Measurements from ENCODE around the gene SLIT3. TPM values are rescaled to one million over a fixed set of nuclear protein-coding genes. Genes with fewer than 3 reads are reported as not detected.
"Not testable (repeated sequence)": the region's sequence is repeated elsewhere in the genome, so short reads cannot be mapped to it uniquely, and the experiment has no call there.

SLIT3 gene
- total and polyA plus RNA-seq, 10 of the 15 experiments (the other 5 are each of a cell fraction or from before 2014, with no cell fraction given): 0.05 TPM; not detected in 9

DNA sequence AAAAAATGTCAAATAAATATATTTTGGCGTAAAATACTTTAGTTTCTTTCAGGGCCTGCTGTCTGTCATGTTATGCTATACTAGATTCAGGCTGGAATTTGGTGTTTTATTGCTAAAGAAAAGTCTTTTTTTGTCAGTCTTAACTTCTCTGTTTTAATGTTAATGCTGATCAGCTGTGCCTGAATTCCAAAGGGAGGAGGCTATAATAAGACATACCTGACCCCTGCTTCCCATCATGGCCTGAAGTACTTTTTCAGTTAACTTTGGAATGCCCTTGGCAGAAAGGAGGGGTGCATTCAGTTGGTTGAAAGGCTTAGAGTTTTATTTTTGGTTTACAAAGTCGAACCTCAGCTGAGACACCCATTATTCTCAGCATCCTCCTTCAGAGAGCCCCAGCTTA, 663.7 kb downstream of the SLIT3 start:
- H3K79me2 ChIP-seq (ENCODE audit: control insufficient read depth, insufficient read depth, low read length): no peaks in the 10 kb centered on the region
- H3K9me3 ChIP-seq (replicated peaks; ENCODE audit: control insufficient read depth, insufficient read depth, low read length): no peaks in the 10 kb centered on the region
- FAIRE-seq (no peak), DNase-seq (ENCODE audit: low read depth, low spot score) (no peak), ATAC-seq (no peak)
- no peak overlapping the region for H3K9ac ChIP-seq (ENCODE audit: control insufficient read depth, insufficient read depth, low read length)
- TF ChIP-seq MEF2A (IDR thresholded peaks at IDR 0.05; ENCODE audit: insufficient read depth, low read depth, low read length): no peak
- no peak for TF ChIP-seq ETV6 (conservative IDR thresholded peaks at IDR 0.05 in 1 of 2, IDR thresholded peaks at IDR 0.05 in 1 of 2; ENCODE audit: borderline replicate concordance in 1 of 2, low read depth in 1 of 2)
- TF ChIP-seq CHD1 (IDR thresholded peaks at IDR 0.05; ENCODE audit: low read depth, low read length): no peak
- no peak for TF ChIP-seq BHLHE40 (IDR thresholded peaks at IDR 0.05; ENCODE audit: borderline replicate concordance in 1 of 2, low read depth in 2 of 2, low read length in 1 of 2)
- ChIA-PET CTCF (no interaction called here), POLR2A (no interaction called here), SMC1A (ENCODE audit: uncharacterized antibody, unreplicated experiment) (no interaction called here), RAD21 (ENCODE audit: unreplicated experiment) (no interaction called here)
- no TSS peak for BruUV-seq (replicated peaks)
- no peaks in the 10 kb centered on the region for H4K20me1 ChIP-seq (ENCODE audit: control insufficient read depth, insufficient read depth)
- no peak overlapping the region for H3K27ac ChIP-seq (ENCODE audit: control insufficient read depth, insufficient read depth)
- H3K4me1 ChIP-seq (ENCODE audit: control insufficient read depth, insufficient read depth, low read length): no peaks in the 10 kb centered on the region
- WGBS (ENCODE audit: insufficient coverage, insufficient replicate concordance, low lambda C conversion rate, missing lambda C conversion rate): 2% methylated on average over 2 of the region's 2 CpGs
- intact Hi-C loops (cut with micrococcal nuclease; ENCODE audit: unreplicated experiment): no loop called here
- H3K36me3 ChIP-seq (ENCODE audit: control insufficient read depth in 2 of 2, insufficient read depth in 2 of 2, low read length in 1 of 2): no peaks in the 10 kb centered on the region
- H3K4me3 ChIP-seq: no peak overlapping the region
- no peak overlapping the region for H3K4me2 ChIP-seq (ENCODE audit: control insufficient read depth, insufficient read depth)
- in situ Hi-C loops (cut with MboI): no loop called here
- H3K27me3 ChIP-seq (replicated peaks in 1 of 2; ENCODE audit: control insufficient read depth in 2 of 2, insufficient read depth in 2 of 2, low read length in 1 of 2): no peaks in the 10 kb centered on the region
- no peak overlapping the region for H2AFZ ChIP-seq (ENCODE audit: control insufficient read depth, low read depth, low read length)

GRCh38 chr5:168630958-168631357, 670.0 kb downstream of the SLIT3 start:
- H3K4me2 ChIP-seq (ENCODE audit: control insufficient read depth, insufficient read depth); H3K4me3 ChIP-seq; H3K9me3 ChIP-seq (replicated peaks; ENCODE audit: control insufficient read depth, insufficient read depth, low read length); FAIRE-seq; H3K4me1 ChIP-seq (ENCODE audit: control insufficient read depth, insufficient read depth, low read length); H3K79me2 ChIP-seq (ENCODE audit: control insufficient read depth, insufficient read depth, low read length); CTCF ChIA-PET; SMC1A ChIA-PET (ENCODE audit: uncharacterized antibody, unreplicated experiment); ATAC-seq; intact Hi-C loops (cut with micrococcal nuclease; ENCODE audit: unreplicated experiment); H3K36me3 ChIP-seq (ENCODE audit: control insufficient read depth in 2 of 2, insufficient read depth in 2 of 2, low read length in 1 of 2); RAD21 ChIA-PET (ENCODE audit: unreplicated experiment); H3K27me3 ChIP-seq (replicated peaks in 1 of 2; ENCODE audit: control insufficient read depth in 2 of 2, insufficient read depth in 2 of 2, low read length in 1 of 2); POLR2A ChIA-PET; H4K20me1 ChIP-seq (ENCODE audit: control insufficient read depth, insufficient read depth); H3K27ac ChIP-seq (ENCODE audit: control insufficient read depth, insufficient read depth); in situ Hi-C loops (cut with MboI); DNase-seq (ENCODE audit: low read depth, low spot score); H2AFZ ChIP-seq (ENCODE audit: control insufficient read depth, low read depth, low read length); BruUV-seq (replicated peaks); H3K9ac ChIP-seq (ENCODE audit: control insufficient read depth, insufficient read depth, low read length): not testable (repeated sequence)
- 67% methylated on average over 13 of the region's 13 CpGs for WGBS (ENCODE audit: insufficient coverage, insufficient replicate concordance, low lambda C conversion rate, missing lambda C conversion rate)
